Activated T-cell treated with anti-CD3 and anti-CD28 coated beads for 24 hours (primary cell): ENCODE data around the gene SLC6A6.

ENCODE experiments used
- DNase-seq: peaks from one replicate; pipeline ENCODE4 v3.0.0-alpha.2; 2020; ENCODE audit warnings: low read depth

Gene SLC6A6

DNA sequence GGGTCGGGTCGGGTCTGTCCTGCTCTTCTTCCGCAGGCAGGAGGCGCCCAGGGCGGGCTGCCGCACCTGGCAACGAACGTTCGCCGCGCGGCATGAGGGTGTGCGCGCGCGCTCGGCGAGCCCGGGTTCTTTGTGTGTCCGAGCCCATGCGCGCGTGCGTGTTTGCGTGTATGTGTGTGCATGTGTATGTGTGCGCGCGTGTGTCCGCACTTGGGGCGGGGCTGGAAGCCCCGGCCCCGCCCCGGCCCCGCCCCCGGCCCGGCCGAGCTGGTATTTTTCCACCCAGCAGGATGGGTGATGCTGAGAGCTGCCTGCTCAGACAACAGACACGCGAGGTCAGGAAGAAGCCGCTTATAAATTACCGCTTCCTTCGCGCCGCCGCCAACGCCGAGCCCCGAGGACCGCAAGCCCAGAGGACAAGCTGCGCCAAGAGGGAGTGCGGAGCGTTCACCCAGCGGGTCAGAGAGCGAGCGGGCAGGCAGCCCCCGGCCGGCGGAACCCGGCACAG is at the start of gene SLC6A6:
TSS of gene SLC6A6 (plus strand) at position 303 of the 508 bp plus-strand sequence. CDS start 41,029 bp downstream, outside the sequence.
- peak; percentile 91 for DNase-seq

DNA sequence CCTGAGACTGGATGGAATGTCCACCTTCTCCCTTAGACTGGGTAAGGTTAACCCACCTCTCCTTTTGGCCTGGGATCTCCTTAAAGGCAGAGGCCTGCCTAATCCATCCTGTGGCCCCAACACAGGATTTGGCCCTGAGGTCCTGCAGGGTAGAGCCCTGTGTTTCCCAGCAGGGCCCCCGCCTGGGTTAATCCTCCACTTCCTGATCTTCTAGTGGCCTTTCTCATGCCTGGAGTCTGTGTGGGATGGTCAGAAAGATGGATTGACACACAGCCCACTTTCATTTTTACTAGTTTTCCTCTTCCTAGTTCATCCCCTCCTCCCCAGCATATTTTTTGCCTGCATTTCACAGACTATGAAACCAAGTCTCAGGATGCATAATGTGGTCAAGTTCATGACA is 48.9 kb upstream of the SLC6A6 start:
- DNase-seq, result no peak

DNA sequence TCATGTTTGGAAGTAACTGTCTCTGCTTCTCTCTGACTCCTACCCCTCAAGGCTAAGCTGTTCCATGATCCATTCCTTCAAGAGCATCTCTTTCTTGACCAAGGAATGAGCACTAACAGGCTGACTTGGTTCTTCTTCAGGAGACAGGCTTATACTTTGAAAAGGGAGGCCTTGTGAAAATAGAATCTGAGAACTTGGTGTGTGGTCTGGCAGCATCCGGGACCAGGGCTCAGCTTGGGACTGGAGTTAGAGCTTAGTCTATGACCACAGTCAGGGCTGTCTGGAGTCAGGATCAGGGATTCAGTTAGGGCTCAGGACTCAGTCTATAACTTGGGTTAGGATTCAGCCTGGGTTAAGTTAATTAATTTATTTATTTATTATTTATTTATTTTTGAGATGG is 44.9 kb upstream of the SLC6A6 start:
- no peak for DNase-seq

DNA sequence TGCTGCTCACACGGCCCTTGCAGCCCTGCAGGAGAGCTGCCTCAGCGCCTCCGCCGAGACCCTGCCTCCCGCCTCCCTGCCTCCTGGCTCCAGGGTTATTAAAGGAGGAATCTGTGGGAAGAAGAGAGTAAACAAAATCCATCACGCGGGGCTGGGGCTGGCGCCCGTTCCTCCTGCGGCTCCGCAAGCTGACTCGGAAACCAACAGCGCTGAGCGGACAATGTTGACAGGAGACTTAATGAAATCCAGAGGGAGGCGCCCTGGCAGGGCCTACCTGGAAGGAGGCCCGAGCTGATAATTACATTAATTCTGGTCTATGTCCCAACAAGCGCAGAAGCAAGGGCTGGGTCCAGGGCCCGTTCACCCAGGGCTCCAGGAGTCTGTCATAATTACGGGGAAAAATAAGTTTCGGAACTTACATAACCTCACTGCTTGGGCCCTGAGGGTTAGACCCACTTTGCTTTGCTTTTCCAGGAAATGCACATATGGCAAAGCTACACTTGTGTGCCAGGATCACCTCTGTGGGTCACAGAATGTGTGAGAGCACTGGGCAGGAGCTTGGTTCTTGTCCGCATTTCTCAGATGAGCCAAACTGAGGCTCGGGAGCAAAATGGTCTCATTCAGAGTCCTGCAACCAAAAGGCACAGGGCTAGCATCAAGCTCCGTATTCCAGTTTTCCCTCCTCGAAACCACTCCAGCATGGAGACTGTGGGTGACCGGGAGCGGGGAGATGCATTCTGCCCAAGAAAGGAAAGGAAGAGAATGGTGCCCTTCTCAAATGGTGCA is 43.8 kb upstream of the SLC6A6 start:
- no peak for DNase-seq

DNA sequence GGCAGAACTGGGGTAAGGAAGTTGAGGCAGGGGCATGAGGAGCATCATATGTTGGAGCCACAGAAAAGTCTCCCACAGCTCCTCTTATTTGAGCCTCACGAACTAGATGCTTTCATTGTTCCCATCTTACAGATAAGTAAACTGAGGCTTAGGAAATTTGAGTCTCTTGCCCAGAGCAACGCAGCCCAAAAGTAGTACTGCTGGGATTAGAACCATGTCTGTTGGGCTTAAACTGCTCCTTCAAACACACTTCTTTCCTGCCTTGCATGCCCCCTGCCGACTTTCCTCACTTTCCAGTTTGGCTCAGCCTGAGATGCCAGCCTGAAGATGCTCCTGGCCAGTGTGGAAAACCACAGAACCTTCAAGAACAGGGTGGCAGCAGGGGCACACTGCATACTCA is 43.1 kb upstream of the SLC6A6 start:
- no peak for DNase-seq

DNA sequence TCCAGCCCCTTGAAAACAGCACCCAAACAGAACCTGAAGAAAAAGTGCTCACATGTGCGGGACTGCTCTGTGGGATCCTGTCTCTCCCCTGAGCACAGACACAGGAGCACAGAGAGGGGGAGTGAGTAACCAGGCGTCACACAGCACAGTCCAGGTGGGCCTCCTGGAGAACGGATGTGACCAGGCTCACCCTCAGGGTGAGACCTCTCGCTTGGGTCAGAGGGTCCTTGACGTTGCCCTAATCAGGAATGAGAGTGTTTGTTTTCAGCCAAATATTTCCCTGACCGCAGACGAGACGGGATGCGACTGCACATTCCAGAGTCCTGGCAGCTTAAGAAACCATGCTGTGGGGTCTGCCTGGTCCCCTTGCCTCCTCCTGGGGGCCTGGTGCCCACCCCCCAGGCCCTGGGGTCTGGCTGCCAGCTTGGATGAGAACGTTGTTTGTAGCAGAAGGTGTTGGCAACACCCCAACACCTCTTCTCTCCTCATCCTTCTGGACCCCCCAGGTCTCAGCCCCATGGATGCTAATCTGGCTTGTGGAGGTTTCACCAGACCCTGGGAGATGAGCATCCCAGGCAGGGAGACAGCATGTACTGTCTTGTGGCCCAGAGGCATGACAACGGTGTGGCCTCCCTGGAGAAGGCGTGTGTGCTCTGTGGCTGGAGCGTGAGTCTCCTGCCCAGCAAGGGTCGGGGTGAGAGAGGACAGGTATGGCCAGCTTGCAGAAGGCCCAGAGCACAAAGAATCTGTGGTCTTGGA is 42.1 kb upstream of the SLC6A6 start:
- DNase-seq, result no peak

DNA sequence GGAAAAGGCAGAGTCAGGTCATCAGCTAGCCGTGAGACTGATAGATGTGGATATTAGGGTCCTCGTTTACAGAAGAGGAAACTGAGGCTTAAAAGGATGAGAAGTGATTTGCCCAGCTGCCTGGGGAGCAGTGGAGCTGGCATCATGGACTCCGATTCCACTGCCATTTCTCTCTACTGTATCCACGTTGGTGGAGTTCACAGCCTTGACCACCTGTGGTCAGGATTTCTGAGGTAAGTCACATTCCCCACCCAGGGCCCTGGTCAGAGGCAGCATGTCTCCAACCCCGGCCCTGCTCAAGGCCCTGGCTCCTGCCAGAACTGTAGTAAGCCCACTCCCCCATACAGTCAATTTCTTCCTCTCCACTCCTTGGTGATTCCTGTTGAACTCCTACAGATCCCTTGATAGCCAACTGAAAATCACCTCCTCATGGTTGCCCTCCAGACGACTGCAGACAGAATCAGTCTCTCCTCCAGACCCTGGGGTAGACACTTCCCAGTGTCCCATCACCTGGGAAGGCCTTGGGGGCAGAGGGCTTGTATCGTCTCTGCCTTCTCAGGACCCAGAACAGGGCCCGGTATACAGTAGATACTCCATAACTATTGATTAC is 41.2 kb upstream of the SLC6A6 start:
- no peak for DNase-seq

DNA sequence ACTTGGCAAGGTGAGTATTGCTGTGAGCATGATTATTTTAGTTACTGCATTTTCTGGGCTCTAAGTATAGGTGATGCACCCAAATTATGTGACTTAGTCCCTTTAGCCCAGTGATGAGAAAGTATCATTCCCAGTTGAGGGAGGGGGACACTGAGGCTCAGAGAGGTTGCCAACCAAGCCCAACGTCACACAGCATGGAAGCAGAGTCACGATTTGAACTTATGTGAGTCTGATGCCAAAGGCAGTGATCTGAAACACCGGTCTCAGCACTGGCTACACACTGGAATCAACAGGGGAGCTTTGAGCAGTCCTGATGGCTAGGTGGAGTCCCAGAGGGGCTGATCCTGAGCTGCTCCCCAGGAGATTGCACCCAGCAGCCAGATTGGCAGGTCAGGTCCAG is 39.5 kb upstream of the SLC6A6 start:
- no peak for DNase-seq

DNA sequence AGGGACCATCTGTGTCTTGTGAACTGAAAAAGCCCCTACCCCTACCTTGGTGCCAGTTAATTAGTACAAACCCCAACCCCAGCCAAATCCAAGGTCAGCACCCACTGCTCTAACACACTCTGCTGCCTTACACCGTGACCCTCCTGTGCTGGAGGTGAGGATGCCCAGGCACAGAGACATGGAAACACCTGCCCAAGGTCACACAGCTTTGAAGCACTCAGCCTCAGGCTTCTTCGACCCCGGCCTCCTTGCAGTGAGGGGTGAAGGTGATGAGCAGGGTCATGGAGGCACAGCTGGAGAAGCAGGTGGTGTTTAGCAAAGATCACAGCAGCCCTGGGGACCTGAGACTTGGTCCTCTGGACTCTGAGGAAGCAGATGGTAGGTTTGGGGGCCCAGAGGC is 39.0 kb upstream of the SLC6A6 start:
- no peak for DNase-seq

DNA sequence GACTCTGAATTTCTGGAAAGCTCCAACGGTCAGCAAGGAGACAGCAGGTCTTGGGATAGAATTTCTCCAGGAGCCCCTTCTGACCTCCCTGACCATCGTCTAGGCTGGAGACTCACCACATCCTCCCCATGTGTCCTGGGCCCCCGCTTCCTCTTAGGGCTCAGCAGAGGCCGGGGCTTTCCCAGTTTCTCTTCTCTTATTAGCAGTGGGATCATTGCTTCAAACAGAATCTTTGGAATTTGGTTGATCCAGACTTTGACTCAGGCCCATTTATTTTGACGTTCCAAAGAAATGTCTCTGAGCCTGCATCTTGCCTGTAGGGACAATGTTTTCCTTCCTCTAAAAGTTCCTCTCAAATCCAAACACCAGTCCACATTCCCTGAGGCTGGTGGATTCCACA is 38.4 kb upstream of the SLC6A6 start:
- no peak for DNase-seq

DNA sequence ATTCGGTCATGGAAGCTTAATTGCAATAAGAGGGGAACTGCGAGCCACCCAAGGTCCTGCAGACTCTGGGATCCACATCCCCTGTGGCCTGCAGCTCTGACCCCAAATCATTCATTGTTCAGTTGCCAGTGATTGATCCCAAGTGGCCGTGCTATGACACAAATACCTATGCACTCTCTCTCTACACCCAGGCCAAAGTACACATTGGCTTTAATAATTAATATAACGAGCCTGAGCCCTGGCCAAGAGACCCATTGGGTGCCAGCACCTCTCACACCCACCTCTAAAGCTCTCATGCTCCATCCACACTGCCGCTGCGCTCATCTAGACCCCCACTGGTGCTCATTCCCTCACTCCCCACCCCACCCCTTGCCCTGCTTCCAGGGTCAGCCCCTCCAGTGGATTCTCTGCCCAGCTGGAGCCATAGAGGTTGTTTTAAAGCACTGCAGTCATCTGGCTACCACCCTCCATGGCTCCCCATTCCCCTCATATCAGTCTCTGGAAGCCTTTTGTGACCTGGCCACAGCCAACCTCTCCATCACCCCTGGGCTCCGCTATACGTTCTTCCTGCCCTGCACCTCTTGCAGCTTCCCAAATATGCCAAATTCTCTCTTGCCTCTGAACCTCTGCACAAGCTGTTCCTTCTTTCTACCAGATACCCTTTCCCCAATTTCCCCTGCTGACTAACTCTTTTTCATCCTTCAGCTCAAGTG is 37.7 kb upstream of the SLC6A6 start:
- no peak for DNase-seq

DNA sequence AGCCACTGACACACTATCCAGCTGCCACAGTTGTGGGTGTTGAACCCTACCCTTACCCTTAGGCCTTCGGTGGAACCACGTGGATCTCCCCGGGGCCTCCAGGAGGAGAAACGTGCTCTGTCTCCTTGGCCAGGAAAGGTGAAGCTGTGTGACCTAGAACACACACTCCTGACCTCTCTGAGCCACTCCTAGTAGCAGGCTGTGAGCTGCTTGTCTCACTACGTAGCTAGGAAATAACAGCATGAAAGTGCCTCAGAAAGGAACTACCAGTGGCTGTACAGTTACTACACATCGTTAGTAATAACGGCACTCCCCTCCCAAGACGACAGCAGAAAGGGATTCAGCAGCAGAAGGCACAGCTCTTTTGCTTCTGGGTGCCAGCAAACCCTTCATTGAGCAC is 36.2 kb upstream of the SLC6A6 start:
- no peak for DNase-seq

DNA sequence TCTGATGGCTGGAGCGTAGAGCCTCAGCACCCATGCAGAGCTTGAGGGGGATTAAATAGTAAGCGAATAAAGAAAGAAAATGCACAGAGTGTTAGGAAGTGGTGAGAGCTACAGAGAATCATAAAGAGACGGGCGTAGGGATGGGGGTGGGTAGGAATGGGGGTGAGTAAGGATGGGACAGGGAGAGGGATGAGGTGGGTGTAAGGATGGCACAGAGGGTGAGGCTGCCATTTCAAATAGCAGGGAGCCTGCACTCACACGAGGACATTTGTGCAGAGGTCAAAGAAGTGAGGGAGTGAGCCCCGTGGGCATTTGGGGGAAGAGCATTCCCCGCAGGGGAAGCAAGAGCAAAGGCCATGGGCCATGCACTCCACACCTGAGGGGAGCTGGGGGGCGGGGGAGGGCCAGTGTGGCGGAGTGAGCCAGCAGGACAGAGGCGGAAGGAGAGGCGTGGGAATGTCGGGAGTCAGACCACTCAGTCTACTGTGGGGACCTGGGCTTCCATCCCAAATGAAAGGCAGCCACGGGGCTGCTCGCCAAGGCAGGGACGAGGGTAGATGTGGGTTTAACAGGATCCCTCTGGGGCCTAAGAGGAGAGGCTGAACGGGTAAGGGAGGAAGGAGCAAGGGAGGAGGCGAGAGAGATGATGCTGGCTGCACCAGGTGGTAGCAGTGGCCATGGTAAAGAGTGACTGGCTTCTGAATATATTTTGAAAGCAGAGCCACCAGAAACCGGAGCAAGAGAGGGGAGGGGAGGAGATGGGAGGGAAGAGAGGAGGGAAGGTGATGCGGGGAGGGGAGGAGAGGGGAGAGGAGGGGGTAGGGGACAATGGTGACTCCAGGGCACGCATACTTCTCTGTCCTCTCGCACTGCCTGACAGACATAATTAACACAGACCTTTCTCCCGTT is 35.2 kb upstream of the SLC6A6 start:
- no peak for DNase-seq

DNA sequence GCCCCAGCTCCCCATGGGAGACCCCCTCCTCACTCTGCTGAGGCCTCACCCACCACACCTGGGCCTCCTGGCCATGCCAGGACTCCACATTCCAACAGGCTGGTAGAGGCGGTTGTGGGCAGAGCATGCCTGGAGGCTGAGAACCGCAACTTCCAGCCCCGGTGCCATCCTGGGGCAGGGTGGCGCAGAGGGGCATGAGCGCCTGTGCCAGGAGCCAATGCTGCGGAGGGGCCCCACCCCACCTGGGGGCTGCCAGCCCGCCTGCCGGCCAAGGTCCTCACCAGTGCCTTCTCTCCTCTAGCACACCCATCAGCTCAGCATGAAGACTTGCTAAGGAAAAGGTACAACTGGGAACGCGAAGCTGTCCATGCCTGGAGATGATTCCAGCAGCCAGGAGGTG is 34.3 kb upstream of the SLC6A6 start:
- DNase-seq, result no peak

DNA sequence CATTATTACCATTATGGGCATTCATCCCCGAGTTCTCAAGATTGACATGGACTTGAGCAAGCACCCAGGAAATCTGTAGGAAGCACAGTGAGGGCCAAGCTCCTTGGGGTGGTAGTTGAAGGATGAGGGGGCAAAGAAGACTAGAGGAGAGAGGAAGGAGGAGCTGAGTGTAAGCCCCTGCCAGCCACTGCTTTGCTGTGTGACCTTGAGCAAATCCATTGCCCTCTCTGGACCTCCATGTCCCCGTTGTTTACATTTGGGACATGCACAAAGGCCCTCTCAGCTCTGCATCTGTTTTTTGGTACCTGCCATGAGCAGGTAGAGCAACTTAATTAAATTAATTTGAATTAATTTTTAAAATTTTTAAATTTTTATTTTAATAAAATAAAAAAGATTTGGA is 33.5 kb upstream of the SLC6A6 start:
- DNase-seq, result no peak

DNA sequence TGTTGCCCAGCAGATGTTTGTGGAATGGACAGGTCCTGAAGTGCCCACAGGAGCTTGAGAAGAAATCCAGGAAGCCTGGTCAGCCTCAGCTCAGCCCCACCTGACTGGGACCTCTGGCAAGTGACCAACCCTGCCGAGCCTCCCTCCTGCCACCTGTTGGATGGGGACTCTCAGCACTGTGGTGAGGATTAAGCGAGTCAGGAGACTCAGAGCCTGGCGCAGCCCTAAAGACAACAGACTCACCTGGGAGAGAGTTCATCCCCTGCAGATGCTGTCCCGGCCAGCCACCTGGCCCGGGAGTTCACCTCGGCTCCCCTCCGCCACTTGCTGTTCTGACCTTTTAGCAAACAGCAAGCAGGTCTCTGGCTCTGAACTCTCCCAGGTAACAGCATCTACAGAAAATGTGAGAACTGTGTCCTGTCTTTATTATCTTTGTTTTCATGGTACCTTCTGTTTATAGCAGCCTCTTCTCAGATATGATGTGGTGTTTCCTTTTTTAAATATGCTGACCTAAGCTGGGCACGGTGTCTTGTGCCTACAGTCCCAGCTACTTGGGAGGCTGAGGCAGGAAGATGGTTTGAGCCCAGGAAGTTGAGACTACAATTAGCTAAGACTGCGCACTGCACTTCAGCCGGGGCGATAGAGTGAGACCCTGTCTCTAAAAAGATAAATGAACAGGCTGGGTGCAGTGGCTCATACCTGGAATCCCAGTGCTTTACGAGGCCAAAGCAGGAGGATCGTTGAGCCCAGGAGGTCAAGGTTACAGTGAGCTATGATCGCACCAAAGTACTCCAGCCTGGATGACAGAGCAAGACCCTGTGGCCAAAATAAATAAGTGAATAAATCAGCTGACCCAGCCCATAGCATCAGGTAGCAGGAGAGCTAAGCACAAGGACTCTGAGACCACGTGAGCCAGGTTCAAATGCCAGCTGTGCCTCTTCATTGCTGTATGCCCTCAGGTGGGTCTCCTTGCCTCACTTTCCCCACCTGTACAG is 32.4 kb upstream of the SLC6A6 start:
- no peak for DNase-seq

DNA sequence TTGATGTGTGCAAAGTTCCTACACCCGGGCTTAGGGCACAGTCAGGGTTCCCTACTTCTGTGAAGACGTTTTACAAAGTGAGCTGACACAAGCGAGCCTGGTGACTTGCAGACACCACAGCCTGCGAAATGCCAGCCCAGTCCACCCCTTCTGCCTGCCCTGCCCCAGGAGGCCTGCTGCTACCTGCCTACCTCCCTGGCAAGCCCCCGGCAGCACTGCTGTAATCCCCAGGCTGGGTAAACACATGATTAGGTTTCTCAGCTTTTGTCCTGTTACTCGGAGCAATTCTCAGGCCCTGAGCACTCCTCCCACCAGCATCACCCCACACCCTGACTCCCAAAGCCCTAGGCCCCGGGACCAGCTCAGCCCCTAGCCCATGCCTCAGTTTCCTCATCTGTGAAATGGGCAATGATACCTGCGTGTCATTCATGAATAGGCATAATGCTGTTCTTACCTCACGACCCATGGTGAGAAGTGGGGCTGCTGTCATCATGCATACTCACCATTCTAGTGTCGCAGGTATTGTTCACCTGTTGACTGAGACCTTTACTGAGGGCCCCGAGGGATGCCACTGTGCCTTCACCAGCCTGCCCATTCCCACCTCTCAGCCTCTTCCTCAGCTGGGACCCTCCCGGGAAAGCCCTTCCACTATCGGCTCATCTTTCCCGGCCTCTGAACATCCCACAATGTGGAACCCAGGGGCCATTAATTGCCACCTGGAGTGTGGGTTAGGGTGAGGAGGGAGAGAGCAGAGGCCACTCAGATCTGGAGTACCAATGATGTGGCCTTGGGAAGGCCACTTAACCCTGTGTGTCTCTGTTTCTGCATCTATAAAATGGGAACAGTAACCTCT is 31.5 kb upstream of the SLC6A6 start:
- DNase-seq, result no peak

DNA sequence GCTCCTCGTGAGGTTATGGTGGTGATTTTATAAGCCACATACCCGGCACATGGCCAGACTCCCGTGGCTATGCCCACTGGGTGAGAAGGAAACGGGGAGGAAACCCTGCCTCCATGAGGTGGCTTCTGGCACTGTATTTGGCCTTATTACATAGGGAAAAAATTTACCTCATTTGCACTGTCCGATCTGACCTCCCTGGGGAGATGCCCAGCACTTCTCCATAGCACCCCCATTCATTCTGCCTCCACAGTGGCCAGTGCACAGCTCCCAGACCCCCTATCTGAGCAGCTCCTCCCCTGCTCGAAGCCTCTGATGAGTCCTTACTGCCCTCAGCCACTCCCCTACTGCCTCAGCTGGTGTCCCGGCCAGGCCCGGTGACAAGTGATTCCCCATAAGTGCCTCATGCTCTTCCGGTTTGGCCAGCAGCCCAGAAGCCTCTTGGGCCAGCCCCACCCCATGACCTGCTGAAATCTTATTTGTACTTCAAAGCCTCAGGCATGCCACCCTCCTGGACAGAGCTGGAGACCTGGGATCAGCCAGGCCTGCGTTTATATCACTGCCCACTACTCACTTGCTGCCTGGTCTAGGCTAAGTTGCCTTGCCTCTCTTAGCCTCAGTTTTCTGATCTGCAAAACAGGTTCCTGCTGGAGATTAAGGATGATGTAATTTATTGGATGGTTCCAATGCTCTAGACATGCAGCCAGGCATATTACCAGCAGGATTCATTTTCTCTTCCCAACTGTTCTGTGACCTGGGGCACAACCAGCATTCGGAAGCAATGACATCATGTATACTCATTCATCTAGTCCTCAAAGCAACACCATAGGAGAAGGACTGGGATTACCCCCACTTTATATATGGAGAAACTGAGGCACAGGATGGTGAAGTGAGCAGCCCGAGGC is 30.6 kb upstream of the SLC6A6 start:
- DNase-seq, result no peak
